Head of caudate nucleus (tissue), 42 donors: ENCODE data around the gene CBX8.
"Not testable (repeated sequence)": the region's sequence is repeated elsewhere in the genome, so short reads cannot be mapped to it uniquely, and the experiment has no call there.

ENCODE experiments used
- DNase-seq, 42 donors: peaks; one replicate each; pipeline versions ENCODE4 v3.0.0 to v3.0.0-alpha.2; 2020 to 2021; ENCODE audit warnings: mixed read lengths in 7 of 42
- intact Hi-C: fragments of 100-400 bp; cut with DNase I; formaldehyde crosslinking; loops from one replicate; pipeline ENCODE4 v1.15.0; 2022

CBX8 gene

GRCh38 chr17:79776376-79777119 is 20.3 kb downstream of the CBX8 start:
- DNase-seq: no peak
- intact Hi-C loops: no loop called here

- intact Hi-C loops: no loop called here
- no peak for DNase-seq
Observed at GRCh38 chr17:79775632-79776031, 21.2 kb downstream of the CBX8 start.

GRCh38 chr17:79774561-79774975 is 22.3 kb downstream of the CBX8 start:
- no peak for DNase-seq
- intact Hi-C loops: no loop called here

GRCh38 chr17:79772726-79773125 is 24.2 kb downstream of the CBX8 start:
- intact Hi-C loops, DNase-seq: not testable (repeated sequence)

- intact Hi-C loops: no loop called here
- no peak for DNase-seq
Observed at GRCh38 chr17:79771276-79771675, 25.6 kb downstream of the CBX8 start.

GRCh38 chr17:79769570-79770506 is 27.0 kb downstream of the CBX8 start:
- no peak for DNase-seq
- intact Hi-C loops: no loop called here

- DNase-seq: no peak
- intact Hi-C loops: no loop called here
Observed at GRCh38 chr17:79765708-79766107, 31.2 kb downstream of the CBX8 start.

GRCh38 chr17:79761894-79762589 is 34.8 kb downstream of the CBX8 start:
- DNase-seq: no peak
- intact Hi-C loops: no loop called here

GRCh38 chr17:79760197-79760906 is 36.5 kb downstream of the CBX8 start:
- intact Hi-C loops: no loop called here

GRCh38 chr17:79758271-79758670 is 38.6 kb downstream of the CBX8 start:
- intact Hi-C loops: no loop called here
- DNase-seq: no peak

More at GRCh38 chr17:79760197-79760906, 36.5 kb downstream of the CBX8 start:
- no peak for DNase-seq

- intact Hi-C loops: no loop called here
- no peak for DNase-seq
Observed at GRCh38 chr17:79757140-79757745, 39.6 kb downstream of the CBX8 start.

GRCh38 chr17:79755591-79755990 is 41.3 kb downstream of the CBX8 start:
- intact Hi-C loops: no loop called here
- no peak for DNase-seq

GRCh38 chr17:79754903-79755302 is 42.0 kb downstream of the CBX8 start:
- DNase-seq, intact Hi-C loops: not testable (repeated sequence)

GRCh38 chr17:79754370-79754769 is 42.5 kb downstream of the CBX8 start:
- intact Hi-C loops: no loop called here
- DNase-seq: no peak

GRCh38 chr17:79752175-79752574 is 44.7 kb downstream of the CBX8 start:
- intact Hi-C loops: no loop called here
- DNase-seq: no peak

- intact Hi-C loops: no loop called here
- DNase-seq: no peak
Observed at GRCh38 chr17:79750650-79751545, 46.0 kb downstream of the CBX8 start.

GRCh38 chr17:79749958-79750357 is 46.9 kb downstream of the CBX8 start:
- DNase-seq: no peak

More at GRCh38 chr17:79749958-79750357, 46.9 kb downstream of the CBX8 start:
- intact Hi-C loops: no loop called here
